ENCODE data around the gene ALS2.

ALS2 gene

DNA sequence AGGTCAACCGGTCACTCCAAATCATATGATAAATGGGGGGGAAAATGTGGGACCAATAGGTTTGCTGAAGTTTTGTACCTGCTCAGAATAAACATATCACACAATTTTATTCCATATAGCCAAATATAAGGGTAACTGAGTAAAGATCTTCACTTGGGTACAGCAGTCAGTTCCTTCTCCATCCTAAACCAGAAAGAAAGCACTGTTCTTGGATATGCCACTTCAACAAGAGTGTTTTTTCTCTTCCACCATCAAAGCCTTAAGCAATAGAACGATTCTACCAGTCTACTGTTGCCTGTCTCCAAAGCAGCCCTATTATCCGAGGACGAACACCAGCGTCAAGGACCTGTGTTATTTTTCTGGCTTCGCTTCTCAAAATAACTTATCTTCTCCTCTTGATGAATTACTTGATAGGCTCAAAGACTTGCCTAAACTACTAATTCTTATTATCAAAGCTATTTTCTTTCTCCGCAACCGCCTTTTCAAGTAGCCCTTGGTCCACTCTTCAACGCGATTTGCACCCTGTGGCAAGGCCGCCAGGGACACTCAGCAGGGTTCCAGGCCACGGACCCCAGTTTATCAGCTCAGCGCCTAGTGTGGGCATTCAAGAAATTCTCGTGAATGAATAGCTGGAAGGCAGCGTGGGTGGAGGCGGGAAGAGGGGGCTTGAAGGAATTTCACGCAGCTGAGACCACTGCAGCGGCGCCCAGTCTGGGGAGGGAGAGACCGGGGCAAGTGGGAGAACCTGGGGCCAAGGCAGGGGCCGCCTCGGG lies 646 bp downstream of the ALS2 start:
- Histone ChIP-seq H3K9me3 (ENCODE audit: insufficient read depth, low read length) (no peaks in the 10 kb centered on the region), H3K4me1 (ENCODE audit: insufficient read depth, insufficient read length) (no peaks in the 10 kb centered on the region), H3K36me3 (ENCODE audit: insufficient read depth, insufficient read length, low read length) (peaks cover 7% of the 10 kb centered on the region), H3K4me3 (ENCODE audit: insufficient read length, low read depth) (peak overlapping the region; percentile 90), H3K27me3 (ENCODE audit: insufficient read depth, insufficient read length) (no peaks in the 10 kb centered on the region), H3K9ac (ENCODE audit: insufficient read length, low read depth) (peak overlapping the region; percentile 91)
- no peak for DNase-seq (ENCODE audit: low read depth, low spot score)
- no peak for TF ChIP-seq SUZ12 (IDR thresholded peaks at IDR 0.05; ENCODE audit: extremely low read depth, insufficient read depth, insufficient read length)
- TF ChIP-seq ZNF274 (IDR thresholded peaks at IDR 0.05; ENCODE audit: low read depth, low read length) = no peak
- no peak for TF ChIP-seq YY1 (IDR thresholded peaks at IDR 0.05; ENCODE audit: insufficient read depth, insufficient read length)

DNA sequence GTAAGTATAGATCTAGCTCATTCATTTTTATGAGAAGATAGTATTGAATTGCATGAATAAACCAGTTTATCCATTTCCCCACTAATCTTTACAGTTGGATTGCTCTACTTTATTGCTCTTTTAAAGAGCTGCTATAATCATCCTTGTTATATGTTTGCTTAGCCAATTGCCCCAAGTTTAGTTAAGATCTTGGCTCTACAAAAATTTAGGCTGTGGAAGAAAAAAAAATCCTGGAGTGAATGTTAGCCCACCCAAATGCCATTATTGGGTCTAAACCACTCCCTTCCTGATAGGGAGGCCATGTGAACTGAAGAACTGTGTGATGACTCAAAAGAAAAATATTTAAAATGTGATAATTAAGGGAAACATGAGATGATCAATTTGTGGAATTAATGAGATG lies 2.9 kb downstream of the ALS2 start:
- DNase-seq (ENCODE audit: low read depth, low spot score) = no peak
- Histone ChIP-seq H3K4me3 (ENCODE audit: insufficient read length, low read depth) (no peak overlapping the region), H3K4me1 (ENCODE audit: insufficient read depth, insufficient read length) (no peaks in the 10 kb centered on the region), H3K27me3 (ENCODE audit: insufficient read depth, insufficient read length) (no peaks in the 10 kb centered on the region), H3K9me3 (ENCODE audit: insufficient read depth, low read length) (no peaks in the 10 kb centered on the region), H3K36me3 (ENCODE audit: insufficient read depth, insufficient read length, low read length) (peaks cover 12% of the 10 kb centered on the region), H3K9ac (ENCODE audit: insufficient read length, low read depth) (no peak overlapping the region)
- no peak for TF ChIP-seq SUZ12 (IDR thresholded peaks at IDR 0.05; ENCODE audit: extremely low read depth, insufficient read depth, insufficient read length)
- TF ChIP-seq YY1 (IDR thresholded peaks at IDR 0.05; ENCODE audit: insufficient read depth, insufficient read length) = no peak
- TF ChIP-seq ZNF274 (IDR thresholded peaks at IDR 0.05; ENCODE audit: low read depth, low read length) = no peak

DNA sequence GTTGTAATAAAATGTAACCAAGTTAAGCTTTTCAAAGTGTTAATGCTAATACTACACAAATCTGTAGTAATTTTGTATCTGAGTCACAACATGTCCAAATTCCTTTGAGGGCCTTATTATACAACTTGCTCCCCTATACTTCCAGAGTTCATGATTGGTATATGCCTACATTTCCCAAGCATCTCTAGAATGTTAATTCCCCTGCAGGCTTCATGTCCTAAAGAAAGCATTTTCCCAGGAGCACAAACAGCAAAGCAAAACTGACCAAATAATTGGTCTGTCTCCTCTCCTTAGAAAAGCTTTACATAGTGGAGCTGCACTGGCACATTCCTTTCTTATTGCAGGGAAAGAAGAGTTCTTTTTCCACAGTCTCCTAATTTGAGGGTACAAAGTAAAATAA lies 3.7 kb downstream of the ALS2 start:
- no peak for DNase-seq (ENCODE audit: low read depth, low spot score)
- Histone ChIP-seq H3K27me3 (ENCODE audit: insufficient read depth, insufficient read length) (no peaks in the 10 kb centered on the region), H3K9ac (ENCODE audit: insufficient read length, low read depth) (no peak overlapping the region), H3K9me3 (ENCODE audit: insufficient read depth, low read length) (no peaks in the 10 kb centered on the region), H3K4me3 (ENCODE audit: insufficient read length, low read depth) (no peak overlapping the region), H3K36me3 (ENCODE audit: insufficient read depth, insufficient read length, low read length) (peaks cover 12% of the 10 kb centered on the region), H3K4me1 (ENCODE audit: insufficient read depth, insufficient read length) (no peaks in the 10 kb centered on the region)
- TF ChIP-seq SUZ12 (IDR thresholded peaks at IDR 0.05; ENCODE audit: extremely low read depth, insufficient read depth, insufficient read length) = no peak
- TF ChIP-seq ZNF274 (IDR thresholded peaks at IDR 0.05; ENCODE audit: low read depth, low read length) = no peak
- TF ChIP-seq YY1 (IDR thresholded peaks at IDR 0.05; ENCODE audit: insufficient read depth, insufficient read length) = no peak

DNA sequence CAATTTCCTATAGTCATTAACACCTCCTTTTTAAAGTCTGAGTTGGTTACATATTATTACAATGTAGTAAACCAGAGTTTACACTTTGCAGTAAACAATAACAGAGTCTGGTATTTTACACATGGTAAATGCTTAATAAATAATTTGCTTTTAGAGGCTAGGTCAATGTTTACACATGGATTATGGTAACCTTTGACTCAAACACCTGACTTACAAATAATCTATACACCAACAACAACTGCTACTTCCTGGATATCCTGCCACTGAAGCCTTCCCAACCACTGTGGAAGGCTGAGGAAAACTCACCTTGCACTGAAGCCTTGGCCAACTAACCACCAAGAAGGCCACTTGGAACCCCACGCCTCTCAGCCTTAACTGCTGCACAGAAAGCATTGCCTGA lies 5.4 kb downstream of the ALS2 start:
- Histone ChIP-seq H3K36me3 (ENCODE audit: insufficient read depth, insufficient read length, low read length) (peaks cover 12% of the 10 kb centered on the region), H3K27me3 (ENCODE audit: insufficient read depth, insufficient read length) (no peaks in the 10 kb centered on the region), H3K4me1 (ENCODE audit: insufficient read depth, insufficient read length) (no peaks in the 10 kb centered on the region), H3K9ac (ENCODE audit: insufficient read length, low read depth) (no peak overlapping the region), H3K4me3 (ENCODE audit: insufficient read length, low read depth) (no peak overlapping the region), H3K9me3 (ENCODE audit: insufficient read depth, low read length) (no peaks in the 10 kb centered on the region)
- DNase-seq (ENCODE audit: low read depth, low spot score) = no peak
- TF ChIP-seq SUZ12 (IDR thresholded peaks at IDR 0.05; ENCODE audit: extremely low read depth, insufficient read depth, insufficient read length) (no peak), ZNF274 (IDR thresholded peaks at IDR 0.05; ENCODE audit: low read depth, low read length) (no peak), YY1 (IDR thresholded peaks at IDR 0.05; ENCODE audit: insufficient read depth, insufficient read length) (no peak)

DNA sequence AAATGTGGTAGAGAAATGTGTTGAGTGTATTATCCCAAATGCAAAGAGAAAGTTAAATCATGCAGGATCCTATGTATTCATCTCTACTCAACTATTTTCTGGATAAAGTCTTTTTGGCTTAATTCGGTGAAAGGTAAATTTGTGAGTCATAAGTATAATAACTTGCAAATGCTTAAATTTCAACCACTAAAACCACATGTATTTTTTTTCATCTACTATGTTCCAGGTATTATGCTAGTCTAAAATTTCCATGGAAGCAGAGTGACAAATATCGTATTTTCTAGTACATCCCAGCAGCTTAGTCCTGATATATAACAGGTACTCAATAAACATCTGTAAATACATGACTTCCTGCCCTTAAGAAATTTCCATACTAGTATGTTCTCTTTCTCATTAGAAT lies 6.2 kb downstream of the ALS2 start:
- Histone ChIP-seq H3K9me3 (ENCODE audit: insufficient read depth, low read length) (no peaks in the 10 kb centered on the region), H3K27me3 (ENCODE audit: insufficient read depth, insufficient read length) (no peaks in the 10 kb centered on the region), H3K4me1 (ENCODE audit: insufficient read depth, insufficient read length) (no peaks in the 10 kb centered on the region), H3K4me3 (ENCODE audit: insufficient read length, low read depth) (no peak overlapping the region), H3K9ac (ENCODE audit: insufficient read length, low read depth) (no peak overlapping the region), H3K36me3 (ENCODE audit: insufficient read depth, insufficient read length, low read length) (peaks cover 12% of the 10 kb centered on the region)
- DNase-seq (ENCODE audit: low read depth, low spot score) = no peak
- TF ChIP-seq SUZ12 (IDR thresholded peaks at IDR 0.05; ENCODE audit: extremely low read depth, insufficient read depth, insufficient read length) = no peak
- no peak for TF ChIP-seq YY1 (IDR thresholded peaks at IDR 0.05; ENCODE audit: insufficient read depth, insufficient read length)
- no peak for TF ChIP-seq ZNF274 (IDR thresholded peaks at IDR 0.05; ENCODE audit: low read depth, low read length)

DNA sequence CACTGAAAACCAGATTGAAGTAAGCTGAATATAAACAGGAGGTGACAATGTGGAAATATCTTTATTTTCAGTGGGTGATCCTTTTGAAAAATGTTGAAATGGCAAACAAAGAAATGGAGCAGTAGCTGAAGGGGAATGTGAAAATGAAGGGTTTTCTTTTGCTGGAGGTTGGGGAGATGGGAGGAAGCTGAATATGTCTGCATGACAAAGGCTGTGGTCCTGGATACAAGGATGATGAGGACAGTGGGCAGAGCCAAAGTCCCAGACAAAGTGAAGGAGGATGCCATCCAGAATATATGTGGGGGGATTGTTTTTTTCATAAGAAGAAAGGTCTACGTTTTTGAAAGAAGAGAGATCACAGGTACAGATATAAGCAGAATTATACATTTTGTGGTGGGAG lies 6.7 kb downstream of the ALS2 start:
- Histone ChIP-seq H3K27me3 (ENCODE audit: insufficient read depth, insufficient read length) (no peaks in the 10 kb centered on the region), H3K4me3 (ENCODE audit: insufficient read length, low read depth) (no peak overlapping the region), H3K9me3 (ENCODE audit: insufficient read depth, low read length) (no peaks in the 10 kb centered on the region), H3K9ac (ENCODE audit: insufficient read length, low read depth) (no peak overlapping the region), H3K4me1 (ENCODE audit: insufficient read depth, insufficient read length) (no peaks in the 10 kb centered on the region), H3K36me3 (ENCODE audit: insufficient read depth, insufficient read length, low read length) (peaks cover 12% of the 10 kb centered on the region)
- TF ChIP-seq SUZ12 (IDR thresholded peaks at IDR 0.05; ENCODE audit: extremely low read depth, insufficient read depth, insufficient read length) = no peak
- no peak for TF ChIP-seq YY1 (IDR thresholded peaks at IDR 0.05; ENCODE audit: insufficient read depth, insufficient read length)
- no peak for TF ChIP-seq ZNF274 (IDR thresholded peaks at IDR 0.05; ENCODE audit: low read depth, low read length)
- DNase-seq (ENCODE audit: low read depth, low spot score) = no peak

DNA sequence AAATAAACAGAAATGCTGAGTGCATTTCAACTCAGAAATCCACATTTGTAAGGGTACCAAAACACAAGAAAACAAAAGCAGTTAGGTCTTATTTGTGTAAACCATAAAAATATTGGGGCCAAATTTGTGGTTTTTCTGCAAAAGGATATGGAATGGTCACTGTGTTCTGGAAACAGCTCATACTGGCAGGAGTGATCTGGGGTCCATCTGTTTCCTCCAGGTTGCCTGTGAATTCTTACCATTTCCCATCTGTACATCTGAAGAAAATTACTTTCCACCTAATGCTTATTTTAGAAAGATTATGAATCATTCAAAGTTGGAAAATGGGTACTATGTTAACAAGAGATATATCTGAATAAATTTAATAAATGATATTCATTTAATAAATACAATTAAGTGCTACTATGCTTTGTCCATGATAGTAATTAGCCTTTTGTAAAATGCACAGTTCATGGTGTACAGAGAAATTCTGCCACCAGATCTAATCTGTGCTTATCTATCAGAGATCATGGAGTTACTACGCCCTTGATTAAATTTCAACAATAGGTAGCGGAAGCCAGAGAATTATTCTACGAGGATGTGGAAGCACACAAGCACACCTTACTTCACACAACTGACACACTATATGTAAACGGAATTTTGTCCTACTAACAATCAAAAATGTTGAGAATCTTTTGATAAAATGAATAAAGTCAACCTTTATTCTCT lies 10.9 kb downstream of the ALS2 start:
- Histone ChIP-seq H3K9me3 (ENCODE audit: insufficient read depth, low read length) (no peaks in the 10 kb centered on the region), H3K9ac (ENCODE audit: insufficient read length, low read depth) (no peak overlapping the region), H3K4me1 (ENCODE audit: insufficient read depth, insufficient read length) (no peaks in the 10 kb centered on the region), H3K4me3 (ENCODE audit: insufficient read length, low read depth) (no peak overlapping the region), H3K36me3 (ENCODE audit: insufficient read depth, insufficient read length, low read length) (peaks cover 26% of the 10 kb centered on the region), H3K27me3 (ENCODE audit: insufficient read depth, insufficient read length) (no peaks in the 10 kb centered on the region)
- no peak for DNase-seq (ENCODE audit: low read depth, low spot score)
- no peak for TF ChIP-seq YY1 (IDR thresholded peaks at IDR 0.05; ENCODE audit: insufficient read depth, insufficient read length)
- no peak for TF ChIP-seq ZNF274 (IDR thresholded peaks at IDR 0.05; ENCODE audit: low read depth, low read length)

Data from NT2/D1 (cell line).